ENCODE measurements around the gene PSME2.

DNA sequence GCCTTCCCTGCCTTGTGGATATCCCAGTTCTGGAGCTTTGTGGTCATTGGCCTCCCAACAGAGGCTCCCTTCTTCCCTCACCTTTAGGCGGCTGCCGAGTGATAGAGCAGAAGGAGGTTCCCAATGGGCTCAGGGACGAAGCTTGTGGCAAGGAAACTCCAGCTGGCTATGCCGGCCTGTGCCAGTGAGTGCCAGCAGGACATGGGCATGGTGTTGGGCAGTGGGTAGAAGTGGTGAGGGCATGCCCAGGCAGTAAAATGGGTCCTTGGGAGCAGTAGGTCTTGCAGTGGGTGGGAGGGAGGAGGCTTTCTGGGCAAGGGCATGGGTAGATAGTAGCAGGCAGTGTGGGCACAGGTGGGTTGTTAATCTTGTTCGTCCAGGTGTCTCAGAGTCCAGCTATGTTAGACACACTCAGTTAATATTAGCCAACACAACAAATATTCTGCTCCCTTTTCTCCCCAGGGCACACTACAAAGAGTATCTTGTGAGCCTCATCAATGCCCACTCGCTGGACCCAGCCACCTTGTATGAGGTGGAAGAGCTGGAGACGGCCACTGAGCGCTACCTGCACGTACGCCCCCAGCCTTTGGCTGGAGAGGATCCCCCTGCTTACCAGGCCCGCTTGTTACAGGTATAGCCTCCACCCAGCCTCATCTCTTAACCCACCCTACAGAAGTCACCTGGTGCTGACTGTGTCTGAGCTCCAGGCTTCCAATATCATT, 13.5 kb upstream of the PSME2 start:
- TF ChIP-seq SPI1 (IDR thresholded peaks at IDR 0.05; ENCODE audit: borderline replicate concordance, insufficient read depth, low read depth, low read length) (no peak), EZH2 (IDR thresholded peaks at IDR 0.05; ENCODE audit: borderline replicate concordance, control insufficient read depth, low read depth, low read length) (no peak), YBX1 (IDR thresholded peaks at IDR 0.05) (no peak), CTCF (IDR thresholded peaks at IDR 0.05 in 2 of 3, conservative IDR thresholded peaks at IDR 0.05 in 1 of 3; ENCODE audit: control insufficient read depth in 2 of 3, extremely low read depth in 1 of 3, insufficient read depth in 1 of 3, low read depth in 3 of 3, low read length in 3 of 3) (no peak), CHD1 (IDR thresholded peaks at IDR 0.05; ENCODE audit: low read depth, low read length) (no peak), BACH1 (IDR thresholded peaks at IDR 0.05; ENCODE audit: borderline replicate concordance) (no peak), FOXM1 (IDR thresholded peaks at IDR 0.05; ENCODE audit: low read depth, low read length) (no peak), PAX8 (IDR thresholded peaks at IDR 0.05) (no peak), E4F1 (IDR thresholded peaks at IDR 0.05; ENCODE audit: borderline replicate concordance, partially characterized antibody) (no peak), RAD21 (IDR thresholded peaks at IDR 0.05; ENCODE audit: insufficient read depth, low read depth, low read length) (no peak), BHLHE40 (IDR thresholded peaks at IDR 0.05; ENCODE audit: borderline replicate concordance in 1 of 2, low read depth in 2 of 2, low read length in 1 of 2) (no peak), ZNF274 (IDR thresholded peaks at IDR 0.05; ENCODE audit: insufficient read depth, insufficient read length) (no peak), MAX (IDR thresholded peaks at IDR 0.05; ENCODE audit: low read depth, low read length) (no peak), POLR2AphosphoS5 (IDR thresholded peaks at IDR 0.05; ENCODE audit: low read length) (no peak)
